Astrocyte of the spinal cord (primary cell): ENCODE measurements around the gene PABPN1.

ENCODE experiments used
- DNase-seq: peaks from one replicate; pipeline ENCODE4 v3.0.0; 2011; ENCODE audit warnings: low read depth, low spot score
- H3K4me3 ChIP-seq: 2 replicates; pipeline ENCODE4 v1.5.1; 2011; ENCODE audit warnings: low read depth, mild to moderate bottlenecking, low read length, moderate library complexity
- in situ Hi-C: cut with HindIII; loops from 2 replicates; pipeline ENCODE4 v1.10.0; 2017; ENCODE audit warnings: low sequenced_read_pairs
- TF ChIP-seq, protein P1 (sequence below): IDR thresholded peaks from 2 replicates; pipeline ENCODE4 v1.5.1; 2012; ENCODE audit warnings: low read depth, mild to moderate bottlenecking, low read length, inconsistent platforms

PABPN1 gene

DNA sequence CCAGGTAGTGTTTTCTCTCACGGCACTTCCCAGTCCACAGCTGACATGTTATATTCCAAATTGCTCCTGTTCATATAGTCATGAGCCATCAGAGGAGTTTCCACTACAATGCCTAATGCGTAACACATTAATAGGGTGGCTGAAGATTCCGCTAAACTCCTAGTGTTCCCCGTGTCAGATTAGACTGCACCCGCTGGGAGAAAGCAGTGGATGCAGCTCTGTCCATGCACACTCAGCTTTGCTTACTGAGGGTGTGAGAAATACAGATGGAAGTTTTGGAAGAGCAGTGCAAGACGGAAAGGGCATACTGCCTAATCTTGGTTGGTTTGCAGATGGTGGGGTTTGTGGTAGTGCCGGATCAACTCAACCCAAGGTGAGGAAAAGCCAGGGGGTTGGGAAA is 24.2 kb upstream of the PABPN1 start:
- TF ChIP-seq, protein P1, sequence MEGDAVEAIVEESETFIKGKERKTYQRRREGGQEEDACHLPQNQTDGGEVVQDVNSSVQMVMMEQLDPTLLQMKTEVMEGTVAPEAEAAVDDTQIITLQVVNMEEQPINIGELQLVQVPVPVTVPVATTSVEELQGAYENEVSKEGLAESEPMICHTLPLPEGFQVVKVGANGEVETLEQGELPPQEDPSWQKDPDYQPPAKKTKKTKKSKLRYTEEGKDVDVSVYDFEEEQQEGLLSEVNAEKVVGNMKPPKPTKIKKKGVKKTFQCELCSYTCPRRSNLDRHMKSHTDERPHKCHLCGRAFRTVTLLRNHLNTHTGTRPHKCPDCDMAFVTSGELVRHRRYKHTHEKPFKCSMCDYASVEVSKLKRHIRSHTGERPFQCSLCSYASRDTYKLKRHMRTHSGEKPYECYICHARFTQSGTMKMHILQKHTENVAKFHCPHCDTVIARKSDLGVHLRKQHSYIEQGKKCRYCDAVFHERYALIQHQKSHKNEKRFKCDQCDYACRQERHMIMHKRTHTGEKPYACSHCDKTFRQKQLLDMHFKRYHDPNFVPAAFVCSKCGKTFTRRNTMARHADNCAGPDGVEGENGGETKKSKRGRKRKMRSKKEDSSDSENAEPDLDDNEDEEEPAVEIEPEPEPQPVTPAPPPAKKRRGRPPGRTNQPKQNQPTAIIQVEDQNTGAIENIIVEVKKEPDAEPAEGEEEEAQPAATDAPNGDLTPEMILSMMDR: no peak
- no peak overlapping the region for H3K4me3 ChIP-seq
- in situ Hi-C loops: no loop called here
- no peak for DNase-seq

DNA sequence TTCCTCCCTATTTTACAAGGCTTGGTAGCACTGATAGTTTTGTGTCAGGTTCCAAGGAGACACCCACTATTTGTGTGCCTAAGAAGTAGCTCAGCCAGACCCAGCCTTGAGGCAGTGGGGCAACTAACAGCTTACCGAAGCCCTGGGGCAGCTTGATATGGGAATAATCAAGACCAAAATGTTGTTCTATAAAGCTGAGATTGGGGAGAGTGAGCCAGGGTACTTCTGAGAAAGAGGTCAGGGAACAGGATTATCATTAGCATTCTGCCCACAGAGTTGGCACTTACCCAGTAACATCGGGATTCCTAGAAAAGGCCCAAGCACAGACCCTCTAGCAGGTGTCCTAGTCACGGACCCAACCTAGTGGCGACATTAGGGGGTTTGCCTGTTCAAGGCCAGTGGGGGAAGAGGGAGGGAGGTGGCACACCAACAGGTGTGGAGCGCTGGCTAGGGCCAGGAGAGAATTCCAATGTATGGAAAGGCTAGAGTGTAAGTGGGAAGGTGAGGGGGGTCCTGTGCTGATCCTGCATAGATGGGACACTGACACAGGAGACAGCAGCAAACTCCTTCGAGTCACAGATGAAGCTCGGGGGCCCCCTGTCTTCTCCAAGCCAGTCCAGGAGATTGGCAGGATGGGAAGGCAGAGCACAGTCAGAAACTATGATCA is 23.5 kb upstream of the PABPN1 start:
- TF ChIP-seq, protein P1: no peak
- in situ Hi-C loops: no loop called here
- H3K4me3 ChIP-seq: no peak overlapping the region
- DNase-seq: no peak

DNA sequence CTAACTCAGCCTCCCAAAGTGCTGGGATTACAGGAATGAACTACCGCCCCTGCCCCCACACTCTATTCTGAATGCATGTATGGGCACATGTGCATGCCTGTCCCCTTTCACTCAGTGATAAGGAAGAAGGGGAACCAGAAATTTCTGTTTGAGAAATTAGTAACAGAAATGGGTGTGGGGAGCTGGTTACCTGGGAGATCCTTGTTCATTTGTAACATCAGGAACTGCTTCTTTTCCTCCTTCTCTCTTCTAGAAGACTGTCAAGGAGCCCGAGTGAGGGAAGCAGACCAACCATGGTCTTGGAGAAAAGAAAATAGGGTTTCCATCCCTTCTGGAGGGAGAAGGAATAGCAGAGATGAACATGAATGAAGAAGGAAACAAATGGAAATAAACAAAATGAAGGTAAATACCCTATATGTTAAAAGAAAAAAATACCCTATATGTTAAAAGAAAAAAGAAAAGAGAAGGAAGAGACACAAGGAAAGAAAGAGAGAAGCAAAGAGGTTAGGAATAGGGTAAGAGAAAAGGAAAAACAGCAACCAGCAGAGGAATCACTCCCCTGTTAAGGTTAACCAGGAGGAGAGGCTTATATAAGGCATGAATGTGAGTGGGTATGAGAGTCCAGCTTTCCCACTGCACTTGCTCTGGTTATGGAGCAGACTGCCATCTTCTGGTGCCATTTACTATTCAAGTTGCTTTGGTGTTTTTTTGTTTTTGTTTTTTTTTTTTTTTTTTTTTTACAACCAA is 21.9 kb upstream of the PABPN1 start:
- peak; percentile 53 for DNase-seq
- in situ Hi-C loops: no loop called here
- no peak overlapping the region for H3K4me3 ChIP-seq
- TF ChIP-seq, protein P1: peak; percentile 29

DNA sequence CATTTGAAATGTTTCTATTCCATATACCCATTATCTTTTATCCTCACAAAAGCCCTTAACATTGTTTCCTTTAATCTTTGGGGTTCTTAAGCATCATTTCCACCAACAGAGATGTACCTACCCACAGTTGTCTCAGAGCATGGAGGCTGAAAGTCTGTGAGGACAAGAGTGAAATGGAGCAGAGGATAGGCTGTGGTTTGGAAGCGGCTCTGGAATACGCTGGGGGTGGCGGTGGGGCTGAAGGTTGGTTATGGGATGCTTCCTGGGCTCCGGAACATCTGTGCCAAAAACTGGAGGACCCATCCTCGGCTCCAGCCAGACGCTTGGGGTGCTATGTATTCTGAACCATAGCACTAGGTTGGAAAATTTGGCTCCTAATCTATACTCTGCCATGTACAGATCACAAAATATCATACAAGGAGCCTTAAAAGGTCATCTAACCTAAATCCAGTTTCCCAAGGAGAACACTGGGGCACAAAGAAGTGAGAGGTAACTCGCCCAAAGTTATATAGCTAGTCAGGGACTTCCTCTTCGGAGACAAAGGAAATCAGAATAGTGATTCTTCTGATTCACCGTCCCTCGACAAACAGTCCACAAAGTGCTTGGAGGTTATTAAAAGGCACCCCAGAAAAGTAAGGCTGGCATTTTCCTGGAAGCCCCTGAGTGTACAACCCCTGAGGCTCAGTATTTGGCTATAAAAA is 21.1 kb upstream of the PABPN1 start:
- no peak for DNase-seq
- TF ChIP-seq, protein P1: no peak
- in situ Hi-C loops: no loop called here

DNA sequence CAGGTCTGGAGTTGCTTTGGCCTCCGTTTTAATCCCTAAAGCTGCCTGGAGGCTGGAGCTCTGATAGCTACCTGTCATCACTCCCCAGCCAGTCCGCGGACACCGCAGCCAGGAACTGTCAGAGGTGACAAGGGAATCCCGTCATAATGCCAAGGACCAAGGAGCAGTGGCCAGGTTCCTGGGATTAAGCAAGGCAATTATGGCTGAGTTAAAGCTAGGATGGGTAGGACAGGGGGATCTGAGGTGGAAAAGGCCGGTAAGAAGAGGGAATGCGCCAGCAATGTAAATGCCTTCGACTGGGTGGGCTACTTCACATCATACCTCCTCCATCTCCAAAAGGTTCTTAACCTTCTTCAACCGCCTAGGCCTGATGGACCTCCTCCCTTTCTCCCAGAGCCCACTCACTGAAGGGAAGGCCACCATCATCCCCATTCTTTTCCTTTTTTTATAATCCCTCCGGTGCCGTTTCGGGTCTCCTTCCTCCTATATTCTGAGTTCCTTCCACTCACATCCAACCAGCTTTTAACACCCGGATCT is 20.5 kb upstream of the PABPN1 start:
- peak overlapping the region; percentile 63 for H3K4me3 ChIP-seq
- TF ChIP-seq, protein P1: no peak
- DNase-seq: peak; percentile 18
- in situ Hi-C loops: no loop called here

More for the DNA sequence above, 21.1 kb upstream of the PABPN1 start:
- H3K4me3 ChIP-seq: peak overlapping the region; percentile 63

DNA sequence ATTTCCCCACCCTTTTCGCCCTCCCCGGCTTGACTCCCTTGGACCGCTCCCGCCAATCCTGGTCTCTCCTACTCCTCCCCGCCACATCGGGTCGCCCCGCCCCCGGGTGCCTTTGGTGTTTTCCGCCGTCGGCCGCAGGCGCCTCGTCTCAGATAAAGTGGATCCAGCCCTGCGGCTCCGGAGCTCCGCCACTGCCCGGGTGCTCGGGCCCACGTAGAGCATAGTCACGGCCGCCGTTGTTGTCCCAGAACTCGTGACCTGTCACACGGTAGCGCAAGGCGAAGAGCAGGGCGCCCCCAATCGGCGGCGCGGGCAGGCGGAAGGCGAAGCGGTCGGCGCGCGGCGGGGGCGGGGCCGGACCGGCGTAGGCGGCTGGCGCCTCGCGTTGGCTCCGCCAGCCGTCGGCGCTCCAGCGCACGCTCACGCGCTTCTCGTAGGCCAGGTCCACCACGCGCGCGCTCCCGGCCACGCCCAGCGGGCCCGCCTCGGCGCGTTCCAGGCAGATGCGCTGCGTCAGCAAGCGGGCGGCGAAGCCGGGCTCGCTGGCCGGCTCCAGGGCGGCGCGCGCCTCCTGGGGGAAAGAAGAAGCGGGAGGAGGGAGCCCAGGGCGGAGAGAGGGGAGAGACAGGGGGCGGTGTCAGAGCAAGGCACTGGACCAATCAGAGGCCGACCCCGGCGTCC is 19.8 kb upstream of the PABPN1 start:
- TF ChIP-seq, protein P1: peak; percentile 64
- in situ Hi-C loops: no loop called here
- peak; percentile 99 for DNase-seq
- peak overlapping the region; percentile 63 for H3K4me3 ChIP-seq
